GM12872 (cell line): ENCODE data around the gene NR3C2.

Source experiments
- CTCF ChIP-seq: IDR thresholded peaks from 3 replicates; pipeline ENCODE4 v1.5.1; 2011; ENCODE audit warnings: low read depth, mild to moderate bottlenecking, low read length, moderate library complexity; ENCODE audit not compliant: insufficient read depth

Gene NR3C2

GRCh38 chr4:148192526-148192925, 249.7 kb downstream of the NR3C2 start:
- no peak for TF ChIP-seq CTCF

- TF ChIP-seq CTCF = no peak
Observed at GRCh38 chr4:148184922-148185321, 257.3 kb downstream of the NR3C2 start.

GRCh38 chr4:148182230-148182911, 259.8 kb downstream of the NR3C2 start:
- no peak for TF ChIP-seq CTCF

- TF ChIP-seq CTCF = no peak
Observed at GRCh38 chr4:148173397-148174017, 268.7 kb downstream of the NR3C2 start.

- TF ChIP-seq CTCF = no peak
Observed at GRCh38 chr4:148171596-148171995, 270.6 kb downstream of the NR3C2 start.

- TF ChIP-seq CTCF = no peak
Observed at GRCh38 chr4:148170408-148171365, 271.5 kb downstream of the NR3C2 start.

GRCh38 chr4:148166132-148166591, 276.1 kb downstream of the NR3C2 start:
- no peak for TF ChIP-seq CTCF
